HepG2 (cell line): ENCODE measurements around the gene WDR47. TPM values are rescaled to one million over a fixed set of nuclear protein-coding genes. Genes with fewer than 3 reads are reported as not detected.

ENCODE experiments used
- TOE1 ChIP-seq: sonication (generic); formaldehyde crosslinking; IDR thresholded peaks from 2 replicates; pipeline ENCODE4 v1.4.0; 2020; ENCODE audit warnings: mild to moderate bottlenecking, missing genetic modification reagents
- ZNF558 ChIP-seq: sonication (generic); formaldehyde crosslinking; IDR thresholded peaks from 2 replicates; pipeline ENCODE4 v1.9.0; 2022; ENCODE audit warnings: mild to moderate bottlenecking, missing genetic modification reagents, borderline replicate concordance
- polyA plus RNA-seq, 8 experiments: library from polyadenylated mRNA; depleted of rRNA in 3 of 8; stranded (reverse) in 7 of 8; unstranded in 1 of 8; fragments of >200 nt; fragmentation: Illumina TruSeq in 4 of 8; extraction: Trizol in 4 of 8; gene quantifications; 2 replicates each; pipeline versions ENCODE4 v1.2.1 to v1.2.3, GENCODE V29; 2011 to 2016; ENCODE audit warnings: low read depth in 4 of 8, missing spikeins in 1 of 8, mixed read lengths in 1 of 8; ENCODE audit not compliant: insufficient read depth in 1 of 8
- total RNA-seq, 5 experiments: library from RNA; depleted of rRNA; stranded (reverse); fragments of >200 nt; fragmentation: Illumina TruSeq; extraction: Trizol; gene quantifications; 2 replicates each; pipeline ENCODE4 v1.2.3, GENCODE V29; 2016; ENCODE audit warnings: low read depth in 1 of 5
- TF ChIP-seq, protein P1 (sequence below): sonication (generic); formaldehyde crosslinking; IDR thresholded peaks from 2 replicates; pipeline ENCODE4 v1.4.0; 2020; ENCODE audit warnings: missing genetic modification reagents, low read depth, mild to moderate bottlenecking, borderline replicate concordance
- TF ChIP-seq, protein P2 (sequence below): sonication (generic); formaldehyde crosslinking; IDR thresholded peaks from 2 replicates; pipeline ENCODE4 v1.8.1; 2023; ENCODE audit warnings: missing genetic modification reagents, inconsistent platforms, borderline replicate concordance
- TF ChIP-seq, protein P3 (sequence below): sonication (generic); formaldehyde crosslinking; IDR thresholded peaks from 2 replicates; pipeline ENCODE4 v1.5.0; 2020; ENCODE audit warnings: mild to moderate bottlenecking, missing genetic modification reagents
- TF ChIP-seq, protein P4 (sequence below): IDR thresholded peaks from 2 replicates; pipeline ENCODE4 v1.4.0; 2020; ENCODE audit warnings: mild to moderate bottlenecking, missing genetic modification reagents
- TF ChIP-seq, protein P5 (sequence below): sonication (generic); formaldehyde crosslinking; IDR thresholded peaks from 2 replicates; pipeline ENCODE4 v1.5.1; 2020; ENCODE audit warnings: missing genetic modification reagents, mild to moderate bottlenecking, borderline replicate concordance

The WDR47 gene
- total and polyA plus RNA-seq, 2 of the 13 experiments (the other 11 are each of a cell fraction or from before 2014, with no cell fraction given), result 4.3 to 5.9 TPM

DNA sequence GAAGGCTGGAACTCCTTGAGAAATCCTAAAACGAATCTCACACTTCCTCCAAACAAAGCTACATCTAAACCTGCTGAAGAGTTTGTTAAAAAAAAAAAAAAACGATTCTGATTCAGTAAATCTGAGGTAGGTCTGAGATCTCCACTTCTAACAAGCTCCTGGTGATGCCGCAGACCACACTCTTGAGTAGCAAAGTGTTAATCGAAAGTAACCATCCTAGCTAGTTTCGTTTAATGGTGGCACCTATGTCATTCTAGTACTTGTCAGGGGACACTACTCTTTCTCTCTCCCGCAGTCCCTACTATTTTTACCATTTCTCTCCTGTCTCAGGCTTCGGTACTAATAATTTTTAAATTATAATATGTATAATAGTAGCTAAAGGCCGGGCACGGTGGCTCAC, 80.7 kb downstream of the WDR47 start (continued):
- TF ChIP-seq, protein P1, sequence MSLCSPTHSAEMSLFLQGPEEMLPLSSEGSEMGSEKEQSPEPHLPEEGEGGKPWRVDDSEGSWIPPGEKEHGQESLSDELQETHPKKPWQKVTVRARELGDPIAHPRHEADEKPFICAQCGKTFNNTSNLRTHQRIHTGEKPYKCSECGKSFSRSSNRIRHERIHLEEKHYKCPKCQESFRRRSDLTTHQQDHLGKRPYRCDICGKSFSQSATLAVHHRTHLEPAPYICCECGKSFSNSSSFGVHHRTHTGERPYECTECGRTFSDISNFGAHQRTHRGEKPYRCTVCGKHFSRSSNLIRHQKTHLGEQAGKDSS, result no peak
- TF ChIP-seq TOE1 (CRISPR knock-in tag), result no peak
- TF ChIP-seq, protein P2, sequence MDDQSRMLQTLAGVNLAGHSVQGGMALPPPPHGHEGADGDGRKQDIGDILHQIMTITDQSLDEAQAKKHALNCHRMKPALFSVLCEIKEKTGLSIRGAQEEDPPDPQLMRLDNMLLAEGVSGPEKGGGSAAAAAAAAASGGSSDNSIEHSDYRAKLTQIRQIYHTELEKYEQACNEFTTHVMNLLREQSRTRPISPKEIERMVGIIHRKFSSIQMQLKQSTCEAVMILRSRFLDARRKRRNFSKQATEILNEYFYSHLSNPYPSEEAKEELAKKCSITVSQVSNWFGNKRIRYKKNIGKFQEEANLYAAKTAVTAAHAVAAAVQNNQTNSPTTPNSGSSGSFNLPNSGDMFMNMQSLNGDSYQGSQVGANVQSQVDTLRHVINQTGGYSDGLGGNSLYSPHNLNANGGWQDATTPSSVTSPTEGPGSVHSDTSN (CRISPR knock-in tag), result no peak
- TF ChIP-seq, protein P3, sequence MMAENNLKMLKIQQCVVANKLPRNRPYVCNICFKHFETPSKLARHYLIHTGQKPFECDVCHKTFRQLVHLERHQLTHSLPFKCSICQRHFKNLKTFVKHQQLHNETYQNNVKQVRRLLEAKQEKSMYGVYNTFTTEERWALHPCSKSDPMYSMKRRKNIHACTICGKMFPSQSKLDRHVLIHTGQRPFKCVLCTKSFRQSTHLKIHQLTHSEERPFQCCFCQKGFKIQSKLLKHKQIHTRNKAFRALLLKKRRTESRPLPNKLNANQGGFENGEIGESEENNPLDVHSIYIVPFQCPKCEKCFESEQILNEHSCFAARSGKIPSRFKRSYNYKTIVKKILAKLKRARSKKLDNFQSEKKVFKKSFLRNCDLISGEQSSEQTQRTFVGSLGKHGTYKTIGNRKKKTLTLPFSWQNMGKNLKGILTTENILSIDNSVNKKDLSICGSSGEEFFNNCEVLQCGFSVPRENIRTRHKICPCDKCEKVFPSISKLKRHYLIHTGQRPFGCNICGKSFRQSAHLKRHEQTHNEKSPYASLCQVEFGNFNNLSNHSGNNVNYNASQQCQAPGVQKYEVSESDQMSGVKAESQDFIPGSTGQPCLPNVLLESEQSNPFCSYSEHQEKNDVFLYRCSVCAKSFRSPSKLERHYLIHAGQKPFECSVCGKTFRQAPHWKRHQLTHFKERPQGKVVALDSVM (CRISPR knock-in tag), result no peak
- TF ChIP-seq, protein P4, sequence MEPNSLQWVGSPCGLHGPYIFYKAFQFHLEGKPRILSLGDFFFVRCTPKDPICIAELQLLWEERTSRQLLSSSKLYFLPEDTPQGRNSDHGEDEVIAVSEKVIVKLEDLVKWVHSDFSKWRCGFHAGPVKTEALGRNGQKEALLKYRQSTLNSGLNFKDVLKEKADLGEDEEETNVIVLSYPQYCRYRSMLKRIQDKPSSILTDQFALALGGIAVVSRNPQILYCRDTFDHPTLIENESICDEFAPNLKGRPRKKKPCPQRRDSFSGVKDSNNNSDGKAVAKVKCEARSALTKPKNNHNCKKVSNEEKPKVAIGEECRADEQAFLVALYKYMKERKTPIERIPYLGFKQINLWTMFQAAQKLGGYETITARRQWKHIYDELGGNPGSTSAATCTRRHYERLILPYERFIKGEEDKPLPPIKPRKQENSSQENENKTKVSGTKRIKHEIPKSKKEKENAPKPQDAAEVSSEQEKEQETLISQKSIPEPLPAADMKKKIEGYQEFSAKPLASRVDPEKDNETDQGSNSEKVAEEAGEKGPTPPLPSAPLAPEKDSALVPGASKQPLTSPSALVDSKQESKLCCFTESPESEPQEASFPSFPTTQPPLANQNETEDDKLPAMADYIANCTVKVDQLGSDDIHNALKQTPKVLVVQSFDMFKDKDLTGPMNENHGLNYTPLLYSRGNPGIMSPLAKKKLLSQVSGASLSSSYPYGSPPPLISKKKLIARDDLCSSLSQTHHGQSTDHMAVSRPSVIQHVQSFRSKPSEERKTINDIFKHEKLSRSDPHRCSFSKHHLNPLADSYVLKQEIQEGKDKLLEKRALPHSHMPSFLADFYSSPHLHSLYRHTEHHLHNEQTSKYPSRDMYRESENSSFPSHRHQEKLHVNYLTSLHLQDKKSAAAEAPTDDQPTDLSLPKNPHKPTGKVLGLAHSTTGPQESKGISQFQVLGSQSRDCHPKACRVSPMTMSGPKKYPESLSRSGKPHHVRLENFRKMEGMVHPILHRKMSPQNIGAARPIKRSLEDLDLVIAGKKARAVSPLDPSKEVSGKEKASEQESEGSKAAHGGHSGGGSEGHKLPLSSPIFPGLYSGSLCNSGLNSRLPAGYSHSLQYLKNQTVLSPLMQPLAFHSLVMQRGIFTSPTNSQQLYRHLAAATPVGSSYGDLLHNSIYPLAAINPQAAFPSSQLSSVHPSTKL (CRISPR knock-in tag), result no peak
- no peak for TF ChIP-seq ZNF558
- TF ChIP-seq, protein P5, sequence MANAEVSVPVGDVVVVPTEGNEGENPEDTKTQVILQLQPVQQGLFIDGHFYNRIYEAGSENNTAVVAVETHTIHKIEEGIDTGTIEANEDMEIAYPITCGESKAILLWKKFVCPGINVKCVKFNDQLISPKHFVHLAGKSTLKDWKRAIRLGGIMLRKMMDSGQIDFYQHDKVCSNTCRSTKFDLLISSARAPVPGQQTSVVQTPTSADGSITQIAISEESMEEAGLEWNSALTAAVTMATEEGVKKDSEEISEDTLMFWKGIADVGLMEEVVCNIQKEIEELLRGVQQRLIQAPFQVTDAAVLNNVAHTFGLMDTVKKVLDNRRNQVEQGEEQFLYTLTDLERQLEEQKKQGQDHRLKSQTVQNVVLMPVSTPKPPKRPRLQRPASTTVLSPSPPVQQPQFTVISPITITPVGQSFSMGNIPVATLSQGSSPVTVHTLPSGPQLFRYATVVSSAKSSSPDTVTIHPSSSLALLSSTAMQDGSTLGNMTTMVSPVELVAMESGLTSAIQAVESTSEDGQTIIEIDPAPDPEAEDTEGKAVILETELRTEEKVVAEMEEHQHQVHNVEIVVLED (CRISPR knock-in tag), result no peak
